ENCODE measurements around the gene CLDN14. TPM values are rescaled to one million over a fixed set of nuclear protein-coding genes. Genes with fewer than 3 reads are reported as not detected.

The CLDN14 gene
- total RNA-seq, 4 donors from 2014 or later: not detected

DNA sequence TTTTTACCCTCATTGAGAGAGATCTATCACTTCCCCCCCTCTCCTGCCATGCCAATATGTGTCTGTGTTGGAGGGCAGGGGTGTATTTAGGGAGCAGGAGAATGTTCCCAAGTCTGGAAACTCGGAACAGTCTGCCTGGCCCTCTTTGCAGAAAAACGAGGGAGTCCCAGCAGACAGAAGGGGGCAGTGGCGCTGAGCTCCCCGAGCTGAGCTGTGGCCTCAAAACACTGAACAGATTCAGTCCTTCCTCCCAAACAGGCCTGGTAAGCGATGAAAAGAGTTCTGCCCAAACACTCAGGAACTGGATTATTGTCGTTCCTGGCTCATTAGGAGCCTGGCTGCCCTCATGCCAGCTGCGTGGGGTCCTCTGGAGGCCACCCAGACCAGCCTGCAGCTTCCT, 981 bp downstream of the CLDN14 start:
- TF ChIP-seq, protein P1, sequence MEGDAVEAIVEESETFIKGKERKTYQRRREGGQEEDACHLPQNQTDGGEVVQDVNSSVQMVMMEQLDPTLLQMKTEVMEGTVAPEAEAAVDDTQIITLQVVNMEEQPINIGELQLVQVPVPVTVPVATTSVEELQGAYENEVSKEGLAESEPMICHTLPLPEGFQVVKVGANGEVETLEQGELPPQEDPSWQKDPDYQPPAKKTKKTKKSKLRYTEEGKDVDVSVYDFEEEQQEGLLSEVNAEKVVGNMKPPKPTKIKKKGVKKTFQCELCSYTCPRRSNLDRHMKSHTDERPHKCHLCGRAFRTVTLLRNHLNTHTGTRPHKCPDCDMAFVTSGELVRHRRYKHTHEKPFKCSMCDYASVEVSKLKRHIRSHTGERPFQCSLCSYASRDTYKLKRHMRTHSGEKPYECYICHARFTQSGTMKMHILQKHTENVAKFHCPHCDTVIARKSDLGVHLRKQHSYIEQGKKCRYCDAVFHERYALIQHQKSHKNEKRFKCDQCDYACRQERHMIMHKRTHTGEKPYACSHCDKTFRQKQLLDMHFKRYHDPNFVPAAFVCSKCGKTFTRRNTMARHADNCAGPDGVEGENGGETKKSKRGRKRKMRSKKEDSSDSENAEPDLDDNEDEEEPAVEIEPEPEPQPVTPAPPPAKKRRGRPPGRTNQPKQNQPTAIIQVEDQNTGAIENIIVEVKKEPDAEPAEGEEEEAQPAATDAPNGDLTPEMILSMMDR (IDR thresholded peaks at IDR 0.05; ENCODE audit: low read depth): no peak

DNA sequence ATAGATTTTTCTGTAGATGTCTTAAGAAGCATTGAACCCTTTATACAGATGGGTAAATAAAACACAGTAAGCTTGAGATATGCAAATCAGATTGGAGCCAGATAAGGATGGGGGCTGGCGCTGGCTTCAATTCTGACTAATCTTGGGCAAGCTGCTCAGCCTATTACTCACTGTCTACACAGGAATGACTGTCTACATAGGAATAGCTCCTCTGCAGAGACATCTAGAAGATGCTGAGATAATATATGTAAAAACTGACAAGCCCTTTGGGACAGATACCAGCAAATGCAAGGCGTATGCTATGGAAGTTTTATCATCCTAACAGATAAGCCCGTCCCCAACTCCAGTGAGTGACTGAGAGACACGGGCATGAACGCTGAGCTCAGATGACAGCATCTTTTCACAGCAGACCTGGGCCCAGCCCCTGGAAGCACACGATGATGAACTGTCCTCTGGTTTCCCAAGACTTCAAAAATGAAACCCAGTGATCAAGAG, 1.7 kb downstream of the CLDN14 start:
- TF ChIP-seq, protein P1 (IDR thresholded peaks at IDR 0.05; ENCODE audit: low read depth): no peak

DNA sequence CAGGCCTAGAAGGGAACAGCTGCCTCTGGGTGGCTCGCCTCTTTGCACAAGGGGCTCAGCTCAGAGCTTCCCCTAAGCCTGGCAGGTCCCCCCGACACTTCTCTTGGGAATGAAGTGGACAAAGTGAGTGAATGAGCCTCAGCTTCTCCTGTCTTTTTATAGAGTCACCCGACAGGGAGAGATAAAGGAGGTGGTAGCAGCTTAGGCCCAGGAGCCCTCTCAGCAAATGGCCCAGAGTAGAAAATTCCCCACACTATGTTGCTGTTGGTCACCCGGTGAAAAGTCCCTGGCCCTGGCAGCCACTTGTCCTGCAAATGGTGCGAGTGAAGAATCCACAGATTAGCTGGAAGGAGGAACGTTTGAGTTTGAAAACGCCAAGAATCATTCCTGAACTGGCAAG, 2.4 kb downstream of the CLDN14 start:
- TF ChIP-seq, protein P1 (IDR thresholded peaks at IDR 0.05; ENCODE audit: low read depth): no peak

DNA sequence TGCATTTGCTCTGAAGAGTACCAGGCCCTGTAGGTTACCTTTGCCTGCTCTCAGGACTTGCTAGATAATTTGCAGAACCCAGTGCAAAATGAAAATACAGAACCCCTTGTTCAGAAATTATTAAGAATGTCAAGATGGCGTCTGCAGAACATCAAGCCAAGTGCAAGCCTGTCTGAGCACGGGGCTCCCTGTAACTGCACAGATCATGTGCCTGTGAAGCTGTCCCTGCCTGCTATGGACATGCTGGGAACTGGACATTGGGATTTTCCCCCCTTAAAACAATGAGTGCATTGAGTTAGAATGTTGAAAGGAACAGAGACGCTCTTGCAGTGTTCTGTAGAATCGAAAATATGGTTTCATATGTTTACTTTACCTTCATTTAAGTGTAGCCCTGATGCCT, 2.9 kb downstream of the CLDN14 start:
- TF ChIP-seq, protein P1 (IDR thresholded peaks at IDR 0.05; ENCODE audit: low read depth): no peak

DNA sequence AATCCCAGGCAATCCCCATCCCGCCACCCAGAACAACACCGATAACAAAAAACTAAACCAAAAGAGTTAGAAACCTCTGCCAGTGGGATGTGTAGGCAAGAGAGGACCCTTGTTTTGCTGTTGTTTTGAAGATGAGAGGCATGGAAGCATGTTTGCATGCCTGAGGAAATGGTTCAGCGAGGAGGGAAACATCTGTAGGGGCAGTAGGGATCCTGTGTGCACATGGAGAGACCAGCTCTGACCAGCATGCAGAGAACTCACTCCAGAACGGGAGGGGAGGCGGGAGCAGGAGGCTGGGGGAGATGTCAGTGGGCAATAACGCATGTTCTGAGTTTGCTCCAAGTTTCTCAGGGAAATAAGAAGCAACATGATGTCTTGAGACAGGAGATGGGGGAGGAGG, 5.3 kb downstream of the CLDN14 start:
- TF ChIP-seq, protein P1 (IDR thresholded peaks at IDR 0.05; ENCODE audit: low read depth): no peak

DNA sequence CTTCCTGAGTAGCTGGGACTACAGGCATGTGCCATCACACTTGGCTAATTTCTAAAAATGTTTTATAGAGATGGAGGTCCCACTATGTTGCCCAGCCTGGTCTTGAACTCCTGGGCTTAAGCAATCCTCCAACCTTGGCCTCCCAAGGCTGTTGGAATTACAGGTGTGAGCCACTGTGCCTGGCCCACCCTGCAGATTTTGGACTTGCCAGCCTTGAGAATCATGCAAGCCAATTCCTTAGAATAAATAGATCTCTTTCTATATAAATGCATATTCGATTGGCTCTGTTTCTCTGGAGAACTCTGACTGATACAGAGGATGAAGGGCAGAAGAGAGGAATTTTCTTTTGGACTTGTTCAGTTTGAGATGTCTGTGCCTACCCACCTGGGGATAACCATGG, 6.7 kb downstream of the CLDN14 start:
- TF ChIP-seq, protein P1 (IDR thresholded peaks at IDR 0.05; ENCODE audit: low read depth): no peak

DNA sequence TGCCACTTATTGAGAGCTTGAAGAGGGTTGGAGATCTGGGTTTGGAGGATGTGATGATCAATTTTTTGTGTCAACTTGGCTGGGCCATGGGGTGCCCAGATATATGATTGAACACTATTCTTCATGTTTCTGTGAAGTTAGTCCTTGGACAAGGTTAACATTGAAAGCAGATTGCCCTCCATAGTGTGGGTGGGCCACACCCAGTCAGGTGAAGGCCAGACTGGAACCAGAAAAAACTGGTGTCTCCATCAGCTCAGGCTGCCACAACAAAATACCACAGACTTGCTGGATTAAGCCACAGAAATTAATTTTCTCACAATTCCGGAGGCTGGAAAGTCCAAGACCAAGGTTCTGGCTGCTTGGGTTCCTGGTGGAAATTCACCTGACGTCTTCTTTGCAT, 7.5 kb downstream of the CLDN14 start:
- TF ChIP-seq, protein P1 (IDR thresholded peaks at IDR 0.05; ENCODE audit: low read depth): no peak

All from subcutaneous adipose tissue (tissue), 4 donors.